K562 (cell line): ENCODE data around the gene APP. TPM values are rescaled to one million over a fixed set of nuclear protein-coding genes. Genes with fewer than 3 reads are reported as not detected.
A peak's percentile ranks its signal among the peaks of the same experiment; 100 is the strongest.

Experiments
- ARID1B ChIP-seq: fragments of 450-650 bp; IDR thresholded peaks from 2 replicates; pipeline ENCODE4 v1.6.1; 2016; ENCODE audit warnings: antibody characterized with exemption, mild to moderate bottlenecking, inconsistent platforms
- ARNT ChIP-seq, 2 experiments: fragments of 450-650 bp; IDR thresholded peaks; 2 replicates each; pipeline ENCODE4 v1.6.1; 2016; ENCODE audit warnings: mild to moderate bottlenecking in 1 of 2
- ASH1L ChIP-seq: fragments of 450-650 bp; IDR thresholded peaks from 2 replicates; pipeline ENCODE4 v1.6.1; 2018; ENCODE audit warnings: borderline replicate concordance, mild to moderate bottlenecking, low read depth; ENCODE audit not compliant: partially characterized antibody
- BMI1 ChIP-seq: fragments of 150-350 bp; IDR thresholded peaks from 2 replicates; pipeline ENCODE4 v1.6.1; 2014; ENCODE audit warnings: low read length
- CAMTA2 ChIP-seq: fragments of 250-450 bp; sonication (Bioruptor Pico); conservative IDR thresholded peaks from 2 replicates; pipeline ENCODE4 v1.5.1; 2022
- CTBP1 ChIP-seq: fragments of 450-650 bp; IDR thresholded peaks from 2 replicates; pipeline ENCODE4 v1.6.1; 2016; ENCODE audit warnings: borderline replicate concordance
- DLX4 ChIP-seq: fragments of 250-450 bp; sonication (Bioruptor Pico); IDR thresholded peaks from 2 replicates; pipeline ENCODE4 v1.6.1; 2021; ENCODE audit warnings: mild to moderate bottlenecking
- LARP7 ChIP-seq: fragments of 450-650 bp; IDR thresholded peaks from 2 replicates; pipeline ENCODE4 v1.6.1; 2016
- MEIS2 ChIP-seq: fragments of 450-650 bp; IDR thresholded peaks from 2 replicates; pipeline ENCODE4 v1.6.1; 2014; ENCODE audit warnings: mild to moderate bottlenecking; ENCODE audit not compliant: partially characterized antibody
- MTA1 ChIP-seq: fragments of 450-650 bp; IDR thresholded peaks from 2 replicates; pipeline ENCODE4 v1.6.1; 2017; ENCODE audit warnings: borderline replicate concordance
- PRMT5 ChIP-seq: sonication (generic); formaldehyde crosslinking; IDR thresholded peaks from 2 replicates; pipeline ENCODE4 v1.5.0; 2020; ENCODE audit warnings: missing genetic modification reagents
- SAFB ChIP-seq: fragments of 200-400 bp; formaldehyde crosslinking; IDR thresholded peaks from 2 replicates; pipeline ENCODE4 v1.6.1; 2017; ENCODE audit warnings: low read depth, low read length, borderline replicate concordance
- TSC22D4 ChIP-seq: fragments of 450-650 bp; IDR thresholded peaks from 2 replicates; pipeline ENCODE4 v1.6.1; 2016; ENCODE audit warnings: missing genetic modification characterization, missing biosample characterization, control low read depth
- ZFP30 ChIP-seq: fragments of 250-450 bp; sonication (Bioruptor Pico); IDR thresholded peaks from 2 replicates; pipeline ENCODE4 v1.8.0; 2022; ENCODE audit warnings: moderate library complexity, mild to moderate bottlenecking, inconsistent platforms, borderline replicate concordance
- ZNF140 ChIP-seq: fragments of 250-450 bp; sonication (Bioruptor Pico); IDR thresholded peaks from 2 replicates; pipeline ENCODE4 v1.8.0; 2021; ENCODE audit warnings: moderate library complexity, mild to moderate bottlenecking, inconsistent platforms
- ZNF197 ChIP-seq: fragments of 200-800 bp; sonication (Bioruptor generic); IDR thresholded peaks from 2 replicates; pipeline ENCODE4 v1.6.1; 2016; ENCODE audit warnings: low read depth, missing genetic modification characterization, missing compliant biosample characterization
- ZNF609 ChIP-seq: sonication (generic); formaldehyde crosslinking; IDR thresholded peaks from 2 replicates; pipeline ENCODE4 v1.8.1; 2023; ENCODE audit warnings: missing genetic modification reagents, mild to moderate bottlenecking, borderline replicate concordance
- ZNF644 ChIP-seq: fragments of 200-800 bp; sonication (Bioruptor generic); IDR thresholded peaks from 2 replicates; pipeline ENCODE4 v1.6.1; 2016; ENCODE audit warnings: low read depth, missing genetic modification characterization, missing compliant biosample characterization
- ZNF707 ChIP-seq: fragments of 250-450 bp; sonication (Bioruptor Pico); conservative IDR thresholded peaks from 2 replicates; pipeline ENCODE4 v1.8.0; 2022; ENCODE audit warnings: inconsistent platforms, mild to moderate bottlenecking, moderate library complexity
- polyA plus RNA-seq, 8 experiments: library from polyadenylated mRNA; depleted of rRNA in 4 of 8; stranded (reverse) in 5 of 8; unstranded in 3 of 8; fragments of >200 nt; fragmentation: Nextera tagmentation in 2 of 8; fragmentation: Illumina TruSeq in 1 of 8; extraction: Ambion mirVana in 2 of 8; extraction: Trizol in 1 of 8; gene quantifications; 2 replicates each; pipeline versions ENCODE4 v1.2.1 to v1.2.3, GENCODE V29; 2011 to 2014; ENCODE audit warnings: inconsistent platforms in 1 of 8, missing spikeins in 1 of 8
- total RNA-seq, 7 experiments: library from RNA; depleted of rRNA in 6 of 7; stranded (reverse); fragments of >200 nt in 6 of 7; fragmentation: Illumina TruSeq in 2 of 7; extraction: Trizol in 2 of 7; gene quantifications; 2 replicates each; pipeline versions ENCODE4 v1.2.1 to v1.2.3, GENCODE V29; 2011 to 2021; ENCODE audit warnings: low replicate concordance in 1 of 7
- TF ChIP-seq, protein P1 (sequence below): fragments of 250-450 bp; sonication (Bioruptor Pico); IDR thresholded peaks from 2 replicates; pipeline ENCODE4 v1.9.0; 2021; ENCODE audit warnings: mild to moderate bottlenecking, inconsistent platforms
- TF ChIP-seq, protein P2 (sequence below): IDR thresholded peaks from 2 replicates; pipeline ENCODE4 v1.6.1; 2014; ENCODE audit warnings: antibody characterized with exemption

The APP gene
- total and polyA plus RNA-seq, 9 of the 15 experiments (the other 6 are each of a cell fraction or from before 2014, with no cell fraction given): 0.01 to 1.5 (median 0.16) TPM; not detected in 5

DNA sequence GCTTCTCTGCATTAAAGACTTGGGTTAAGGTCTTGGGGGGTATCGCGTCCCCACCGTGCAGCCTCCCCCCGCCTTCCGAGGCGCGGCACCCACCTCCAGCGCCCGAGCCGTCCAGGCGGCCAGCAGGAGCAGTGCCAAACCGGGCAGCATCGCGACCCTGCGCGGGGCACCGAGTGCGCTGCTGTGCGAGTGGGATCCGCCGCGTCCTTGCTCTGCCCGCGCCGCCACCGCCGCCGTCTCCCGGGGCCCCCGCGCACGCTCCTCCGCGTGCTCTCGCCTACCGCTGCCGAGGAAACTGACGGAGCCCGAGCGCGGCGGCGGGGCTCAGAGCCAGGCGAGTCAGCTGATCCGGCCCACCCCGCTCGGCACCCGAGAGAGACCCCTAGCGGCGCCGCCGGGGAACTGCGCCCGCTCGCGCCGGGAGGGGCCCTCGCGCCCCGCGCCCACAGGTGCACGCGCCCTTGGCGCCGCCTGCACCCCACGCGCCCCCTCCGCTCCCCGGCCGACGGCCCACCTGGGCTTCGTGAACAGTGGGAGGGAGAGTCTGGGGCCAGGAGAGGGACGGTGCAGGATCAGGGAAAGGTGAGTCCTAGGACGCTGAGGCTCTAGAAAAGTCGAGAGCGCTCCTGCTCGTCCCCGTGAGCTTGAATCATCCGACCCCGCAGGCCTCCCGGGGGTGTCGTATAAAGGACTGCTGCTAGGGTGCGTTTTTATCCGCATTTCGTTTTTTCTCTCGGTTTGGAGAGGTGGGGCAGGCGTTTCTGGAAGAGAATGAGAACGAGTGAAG lies at the start of gene APP (continued):
- TF ChIP-seq, protein P1, sequence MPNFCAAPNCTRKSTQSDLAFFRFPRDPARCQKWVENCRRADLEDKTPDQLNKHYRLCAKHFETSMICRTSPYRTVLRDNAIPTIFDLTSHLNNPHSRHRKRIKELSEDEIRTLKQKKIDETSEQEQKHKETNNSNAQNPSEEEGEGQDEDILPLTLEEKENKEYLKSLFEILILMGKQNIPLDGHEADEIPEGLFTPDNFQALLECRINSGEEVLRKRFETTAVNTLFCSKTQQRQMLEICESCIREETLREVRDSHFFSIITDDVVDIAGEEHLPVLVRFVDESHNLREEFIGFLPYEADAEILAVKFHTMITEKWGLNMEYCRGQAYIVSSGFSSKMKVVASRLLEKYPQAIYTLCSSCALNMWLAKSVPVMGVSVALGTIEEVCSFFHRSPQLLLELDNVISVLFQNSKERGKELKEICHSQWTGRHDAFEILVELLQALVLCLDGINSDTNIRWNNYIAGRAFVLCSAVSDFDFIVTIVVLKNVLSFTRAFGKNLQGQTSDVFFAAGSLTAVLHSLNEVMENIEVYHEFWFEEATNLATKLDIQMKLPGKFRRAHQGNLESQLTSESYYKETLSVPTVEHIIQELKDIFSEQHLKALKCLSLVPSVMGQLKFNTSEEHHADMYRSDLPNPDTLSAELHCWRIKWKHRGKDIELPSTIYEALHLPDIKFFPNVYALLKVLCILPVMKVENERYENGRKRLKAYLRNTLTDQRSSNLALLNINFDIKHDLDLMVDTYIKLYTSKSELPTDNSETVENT (CRISPR knock-in tag): no peak
- no peak for TF ChIP-seq ZFP30
- TF ChIP-seq TSC22D4 (tag): no peak
- no peak for TF ChIP-seq LARP7
- no peak for TF ChIP-seq DLX4 (CRISPR knock-in tag)
- no peak for TF ChIP-seq ZNF644
- TF ChIP-seq ZNF609 (CRISPR knock-in tag): no peak
- TF ChIP-seq CAMTA2 (CRISPR knock-in tag): no peak
- no peak for TF ChIP-seq PRMT5 (CRISPR knock-in tag)
- TF ChIP-seq ARID1B: no peak
- TF ChIP-seq ZNF140: no peak
- TF ChIP-seq BMI1: no peak
- no peak for TF ChIP-seq ZNF197 (CRISPR knock-in tag)
- no peak for TF ChIP-seq SAFB
- no peak for TF ChIP-seq ARNT (IDR thresholded peaks at IDR 0.05)
- TF ChIP-seq CTBP1: no peak
- no peak for TF ChIP-seq ASH1L
- TF ChIP-seq ZNF707 (CRISPR knock-in tag): no peak
- TF ChIP-seq, protein P2, sequence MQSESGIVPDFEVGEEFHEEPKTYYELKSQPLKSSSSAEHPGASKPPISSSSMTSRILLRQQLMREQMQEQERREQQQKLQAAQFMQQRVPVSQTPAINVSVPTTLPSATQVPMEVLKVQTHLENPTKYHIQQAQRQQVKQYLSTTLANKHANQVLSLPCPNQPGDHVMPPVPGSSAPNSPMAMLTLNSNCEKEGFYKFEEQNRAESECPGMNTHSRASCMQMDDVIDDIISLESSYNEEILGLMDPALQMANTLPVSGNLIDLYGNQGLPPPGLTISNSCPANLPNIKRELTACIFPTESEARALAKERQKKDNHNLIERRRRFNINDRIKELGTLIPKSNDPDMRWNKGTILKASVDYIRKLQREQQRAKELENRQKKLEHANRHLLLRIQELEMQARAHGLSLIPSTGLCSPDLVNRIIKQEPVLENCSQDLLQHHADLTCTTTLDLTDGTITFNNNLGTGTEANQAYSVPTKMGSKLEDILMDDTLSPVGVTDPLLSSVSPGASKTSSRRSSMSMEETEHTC: 0 out of 2 replicates have a peak, but pooled peaks have one; percentile 24
- no peak for TF ChIP-seq MTA1
- TF ChIP-seq MEIS2: no peak
